Ascending aorta (tissue), 2 donors: ENCODE measurements around the gene BMPER. TPM values are rescaled to one million over a fixed set of nuclear protein-coding genes. Genes with fewer than 3 reads are reported as not detected.

Experiments
- DNase-seq, 2 donors: peaks; one replicate each; pipeline ENCODE4 v3.0.0-alpha.2; 2019; ENCODE audit warnings: low spot score in 2 of 2
- H3K27ac ChIP-seq, 2 donors: fragments of 200-600 bp; sonication (generic); one replicate each; pipeline ENCODE4 v1.5.1; 2016 to 2017; ENCODE audit warnings: mild to moderate bottlenecking in 1 of 2
- H3K27me3 ChIP-seq: fragments of 200-600 bp; sonication (generic); one replicate; pipeline ENCODE4 v1.5.1; 2017
- H3K36me3 ChIP-seq, 2 donors: fragments of 200-600 bp; sonication (generic); one replicate each; pipeline ENCODE4 v1.5.1; 2016
- H3K4me1 ChIP-seq, 2 donors: fragments of 200-600 bp; sonication (generic); one replicate each; pipeline ENCODE4 v1.5.1; 2016 to 2017; ENCODE audit warnings: mild to moderate bottlenecking in 1 of 2
- H3K4me3 ChIP-seq, 2 donors: fragments of 200-600 bp; sonication (generic); one replicate each; pipeline ENCODE4 v1.5.1; 2016 to 2017; ENCODE audit warnings: mild to moderate bottlenecking in 1 of 2
- H3K9me3 ChIP-seq, 2 donors: fragments of 200-600 bp; sonication (generic); one replicate each; pipeline ENCODE4 v1.5.1; 2016
- intact Hi-C: fragments of 100-400 bp; cut with DNase I; formaldehyde crosslinking; loops from one replicate; pipeline ENCODE4 v1.15.1; 2023
- total RNA-seq: library from RNA; depleted of rRNA; stranded (reverse); fragments of >200 nt; gene quantifications from one replicate; pipeline ENCODE4 v1.1.0, GENCODE V29; 2016
- TF ChIP-seq, protein P1 (sequence below), 3 experiments: fragments of 200-600 bp in 2 of 3; fragments of 450-650 bp in 1 of 3; sonication (generic) in 2 of 3; IDR thresholded peaks; one replicate each; pipeline ENCODE4 v1.5.1; 2016 to 2019; ENCODE audit warnings: antibody characterized with exemption in 3 of 3, mild to moderate bottlenecking in 1 of 3, moderate library complexity in 1 of 3

BMPER gene
- total RNA-seq, 1 donor from 2014 or later: not detected

- Histone ChIP-seq H3K9me3 (no peaks in the 10 kb centered on the region), H3K27me3 (no peaks in the 10 kb centered on the region), H3K4me3 (no peak overlapping the region), H3K27ac (no peak overlapping the region), H3K36me3 (no peaks in the 10 kb centered on the region), H3K4me1 (no peaks in the 10 kb centered on the region)
- TF ChIP-seq, protein P1, sequence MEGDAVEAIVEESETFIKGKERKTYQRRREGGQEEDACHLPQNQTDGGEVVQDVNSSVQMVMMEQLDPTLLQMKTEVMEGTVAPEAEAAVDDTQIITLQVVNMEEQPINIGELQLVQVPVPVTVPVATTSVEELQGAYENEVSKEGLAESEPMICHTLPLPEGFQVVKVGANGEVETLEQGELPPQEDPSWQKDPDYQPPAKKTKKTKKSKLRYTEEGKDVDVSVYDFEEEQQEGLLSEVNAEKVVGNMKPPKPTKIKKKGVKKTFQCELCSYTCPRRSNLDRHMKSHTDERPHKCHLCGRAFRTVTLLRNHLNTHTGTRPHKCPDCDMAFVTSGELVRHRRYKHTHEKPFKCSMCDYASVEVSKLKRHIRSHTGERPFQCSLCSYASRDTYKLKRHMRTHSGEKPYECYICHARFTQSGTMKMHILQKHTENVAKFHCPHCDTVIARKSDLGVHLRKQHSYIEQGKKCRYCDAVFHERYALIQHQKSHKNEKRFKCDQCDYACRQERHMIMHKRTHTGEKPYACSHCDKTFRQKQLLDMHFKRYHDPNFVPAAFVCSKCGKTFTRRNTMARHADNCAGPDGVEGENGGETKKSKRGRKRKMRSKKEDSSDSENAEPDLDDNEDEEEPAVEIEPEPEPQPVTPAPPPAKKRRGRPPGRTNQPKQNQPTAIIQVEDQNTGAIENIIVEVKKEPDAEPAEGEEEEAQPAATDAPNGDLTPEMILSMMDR (IDR thresholded peaks at IDR 0.05): no peak
- DNase-seq: no peak
- intact Hi-C loops: no loop called here
Observed at GRCh38 chr7:34187798-34188307, 282.5 kb downstream of the BMPER start.

DNA sequence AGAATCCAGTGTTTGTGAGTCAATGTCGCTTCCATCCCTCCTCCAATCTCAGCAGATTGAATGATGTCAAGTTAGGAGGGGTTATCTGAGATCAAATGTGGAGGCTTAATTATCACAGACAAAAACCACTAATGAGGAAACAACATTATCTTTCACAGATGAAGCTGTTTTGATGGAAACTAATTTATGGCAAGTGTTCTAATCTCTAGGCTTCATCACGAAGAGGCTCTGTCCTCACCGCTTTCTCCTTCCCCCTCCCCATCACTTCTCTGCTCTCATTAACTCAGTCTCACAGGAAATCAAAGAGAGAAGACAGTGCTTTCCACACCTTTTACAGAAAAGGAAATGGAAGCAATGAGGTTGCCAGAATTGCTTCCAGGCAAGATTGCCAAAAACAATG lies 283.7 kb downstream of the BMPER start:
- TF ChIP-seq, protein P1 (IDR thresholded peaks at IDR 0.05): no peak
- no peak for DNase-seq
- no peaks in the 10 kb centered on the region for H3K27me3 ChIP-seq
- no peaks in the 10 kb centered on the region for H3K4me1 ChIP-seq
- H3K27ac ChIP-seq: no peak overlapping the region
- no peaks in the 10 kb centered on the region for H3K36me3 ChIP-seq
- intact Hi-C loops: no loop called here
- H3K4me3 ChIP-seq: no peak overlapping the region
- H3K9me3 ChIP-seq: no peaks in the 10 kb centered on the region

- Histone ChIP-seq H3K27ac (no peak overlapping the region), H3K9me3 (no peaks in the 10 kb centered on the region), H3K4me1 (no peaks in the 10 kb centered on the region), H3K36me3 (no peaks in the 10 kb centered on the region), H3K4me3 (no peak overlapping the region), H3K27me3 (no peaks in the 10 kb centered on the region)
- intact Hi-C loops: no loop called here
- no peak for DNase-seq
- TF ChIP-seq, protein P1 (IDR thresholded peaks at IDR 0.05): no peak
Observed at GRCh38 chr7:34190299-34190698, 285.0 kb downstream of the BMPER start.

DNA sequence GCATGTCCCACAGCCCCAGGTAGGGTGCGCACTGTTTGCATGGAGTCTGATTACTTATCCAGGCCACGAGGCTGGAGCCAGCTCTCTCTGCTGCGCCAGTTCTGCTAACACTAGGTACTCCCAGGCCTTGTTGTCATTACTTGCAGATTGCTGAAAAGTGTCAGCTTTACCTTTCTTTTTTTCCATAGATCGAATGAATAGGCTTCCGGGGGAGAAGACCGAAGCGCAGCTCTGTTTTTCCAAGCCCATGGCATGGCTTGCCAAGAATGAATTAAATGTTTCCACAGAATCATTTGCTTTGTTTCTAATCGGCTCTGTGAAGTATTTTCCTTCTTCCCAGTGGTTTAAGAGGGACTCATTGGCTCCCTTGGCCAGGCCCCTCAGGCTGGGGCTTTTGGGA lies 285.8 kb downstream of the BMPER start:
- TF ChIP-seq, protein P1 (IDR thresholded peaks at IDR 0.05): no peak
- DNase-seq: no peak
- Histone ChIP-seq H3K4me3 (no peak overlapping the region), H3K9me3 (no peaks in the 10 kb centered on the region), H3K4me1 (no peaks in the 10 kb centered on the region), H3K27me3 (no peaks in the 10 kb centered on the region), H3K36me3 (no peaks in the 10 kb centered on the region), H3K27ac (no peak overlapping the region)
- intact Hi-C loops: no loop called here

DNA sequence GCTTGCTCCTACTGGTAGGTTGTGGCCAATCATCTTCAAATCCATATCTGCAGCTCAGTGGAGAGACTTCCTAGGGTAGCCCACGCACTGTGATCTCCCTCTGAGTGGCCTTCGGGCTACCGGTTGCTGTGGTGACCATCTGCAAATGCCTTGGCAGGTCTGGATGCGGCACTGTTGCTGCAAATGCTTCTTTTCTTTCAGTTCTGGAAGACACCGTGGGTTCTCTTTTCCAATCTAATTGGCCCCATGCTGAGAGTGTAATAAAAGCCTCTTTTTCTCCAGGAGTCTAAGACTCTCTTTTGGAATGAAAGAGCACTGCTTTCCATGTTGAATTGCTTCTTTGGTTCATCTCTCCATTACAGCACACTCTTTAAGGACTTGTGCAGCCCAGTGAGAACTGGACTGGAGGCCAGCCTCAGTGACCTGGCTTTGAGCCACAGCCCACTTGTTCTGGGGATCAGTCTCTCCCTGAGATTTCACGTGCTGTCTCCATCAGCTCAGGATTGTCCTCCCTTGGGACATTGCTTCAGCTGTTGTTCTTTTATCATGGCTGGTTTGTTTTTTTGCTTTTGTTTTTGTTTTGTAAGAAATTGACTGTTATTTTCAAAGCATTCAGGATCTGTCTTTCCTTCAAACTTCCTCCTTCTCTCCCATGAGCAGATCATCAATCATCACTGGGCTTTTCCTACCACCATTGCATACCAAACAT lies 286.6 kb downstream of the BMPER start:
- no peak for DNase-seq
- Histone ChIP-seq H3K27me3 (no peaks in the 10 kb centered on the region), H3K36me3 (no peaks in the 10 kb centered on the region), H3K9me3 (no peaks in the 10 kb centered on the region), H3K4me1 (no peaks in the 10 kb centered on the region), H3K27ac (no peak overlapping the region), H3K4me3 (no peak overlapping the region)
- intact Hi-C loops: no loop called here
- TF ChIP-seq, protein P1 (IDR thresholded peaks at IDR 0.05): no peak
